ENCODE data around the gene HOXC5. TPM values are rescaled to one million over a fixed set of nuclear protein-coding genes. Genes with fewer than 3 reads are reported as not detected.

Gene HOXC5
- total RNA-seq, 1 donor, result 1.8 TPM

- no peak for TF ChIP-seq CTCF (IDR thresholded peaks at IDR 0.05; ENCODE audit: extremely low read depth, low read depth, low read length)
- Histone ChIP-seq H3K79me2 (ENCODE audit: insufficient read depth, low read length) (peaks cover 82% of the 10 kb centered on the region), H4K20me1 (ENCODE audit: insufficient read depth, low read length) (peaks cover 16% of the 10 kb centered on the region), H3K27ac (ENCODE audit: low read depth, low read length) (no peak overlapping the region), H3K9me3 (ENCODE audit: low read depth, low read length) (no peaks in the 10 kb centered on the region), H3K27me3 (ENCODE audit: insufficient read depth, low read length) (no peaks in the 10 kb centered on the region), H2AFZ (ENCODE audit: low read length) (no peak overlapping the region), H3K36me3 (ENCODE audit: insufficient read depth, low read length) (peaks cover 10% of the 10 kb centered on the region), H3K4me1 (ENCODE audit: insufficient read depth, low read length) (peaks cover 47% of the 10 kb centered on the region), H3K4me3 (ENCODE audit: insufficient read depth, low read length) (peak overlapping the region; percentile 66), H3K4me2 (ENCODE audit: insufficient read depth, low read length) (peak overlapping the region; percentile 92)
- DNase-seq (ENCODE audit: insufficient read length, low spot score, missing footprints), result no peak
Observed at GRCh38 chr12:54005531-54005852, 27.4 kb upstream of the HOXC5 start.

GRCh38 chr12:54005853-54006558 lies 26.8 kb upstream of the HOXC5 start:
- no peaks in the 10 kb centered on the region for H3K27me3 ChIP-seq (ENCODE audit: insufficient read depth, low read length)
- H3K79me2 ChIP-seq (ENCODE audit: insufficient read depth, low read length), result peaks cover 82% of the 10 kb centered on the region
- H3K36me3 ChIP-seq (ENCODE audit: insufficient read depth, low read length), result peaks cover 10% of the 10 kb centered on the region
- peak overlapping the region; percentile 92 for H3K4me2 ChIP-seq (ENCODE audit: insufficient read depth, low read length)
- peaks cover 43% of the 10 kb centered on the region for H3K4me1 ChIP-seq (ENCODE audit: insufficient read depth, low read length)
- peak; percentile 81 for TF ChIP-seq CTCF (IDR thresholded peaks at IDR 0.05; ENCODE audit: extremely low read depth, low read depth, low read length)
- H3K9me3 ChIP-seq (ENCODE audit: low read depth, low read length), result no peaks in the 10 kb centered on the region
- H2AFZ ChIP-seq (ENCODE audit: low read length), result peak overlapping the region; percentile 65
- DNase-seq (ENCODE audit: insufficient read length, low spot score, missing footprints), result peak; percentile 98
- H4K20me1 ChIP-seq (ENCODE audit: insufficient read depth, low read length), result peaks cover 15% of the 10 kb centered on the region
- H3K4me3 ChIP-seq (ENCODE audit: insufficient read depth, low read length), result peak overlapping the region; percentile 66
- H3K27ac ChIP-seq (ENCODE audit: low read depth, low read length), result peak overlapping the region; percentile 65

- Histone ChIP-seq H3K79me2 (ENCODE audit: insufficient read depth, low read length) (peaks cover 82% of the 10 kb centered on the region), H3K4me2 (ENCODE audit: insufficient read depth, low read length) (peak overlapping the region; percentile 92), H3K27me3 (ENCODE audit: insufficient read depth, low read length) (no peaks in the 10 kb centered on the region), H3K4me1 (ENCODE audit: insufficient read depth, low read length) (peaks cover 38% of the 10 kb centered on the region), H3K27ac (ENCODE audit: low read depth, low read length) (peak overlapping the region; percentile 65), H2AFZ (ENCODE audit: low read length) (peak overlapping the region; percentile 65), H3K9me3 (ENCODE audit: low read depth, low read length) (no peaks in the 10 kb centered on the region), H3K4me3 (ENCODE audit: insufficient read depth, low read length) (peak overlapping the region; percentile 66), H4K20me1 (ENCODE audit: insufficient read depth, low read length) (peaks cover 10% of the 10 kb centered on the region), H3K36me3 (ENCODE audit: insufficient read depth, low read length) (peaks cover 10% of the 10 kb centered on the region)
- TF ChIP-seq CTCF (IDR thresholded peaks at IDR 0.05; ENCODE audit: extremely low read depth, low read depth, low read length), result no peak
- peak; percentile 84 for DNase-seq (ENCODE audit: insufficient read length, low spot score, missing footprints)
Observed at GRCh38 chr12:54006559-54007220, 26.2 kb upstream of the HOXC5 start.

GRCh38 chr12:54007538-54008259 lies 25.2 kb upstream of the HOXC5 start:
- peaks cover 5% of the 10 kb centered on the region for H3K36me3 ChIP-seq (ENCODE audit: insufficient read depth, low read length)
- H3K4me2 ChIP-seq (ENCODE audit: insufficient read depth, low read length), result peak overlapping the region; percentile 63
- H3K79me2 ChIP-seq (ENCODE audit: insufficient read depth, low read length), result peaks cover 74% of the 10 kb centered on the region
- peaks cover 42% of the 10 kb centered on the region for H3K4me1 ChIP-seq (ENCODE audit: insufficient read depth, low read length)
- H4K20me1 ChIP-seq (ENCODE audit: insufficient read depth, low read length), result peaks cover 10% of the 10 kb centered on the region
- peak overlapping the region; percentile 27 for H3K27ac ChIP-seq (ENCODE audit: low read depth, low read length)
- no peaks in the 10 kb centered on the region for H3K9me3 ChIP-seq (ENCODE audit: low read depth, low read length)
- peak overlapping the region; percentile 74 for H3K4me3 ChIP-seq (ENCODE audit: insufficient read depth, low read length)
- H2AFZ ChIP-seq (ENCODE audit: low read length), result no peak overlapping the region
- H3K27me3 ChIP-seq (ENCODE audit: insufficient read depth, low read length), result no peaks in the 10 kb centered on the region
- TF ChIP-seq CTCF (IDR thresholded peaks at IDR 0.05; ENCODE audit: extremely low read depth, low read depth, low read length), result no peak
- DNase-seq (ENCODE audit: insufficient read length, low spot score, missing footprints), result peak; percentile 91

Data from osteoblast (primary cell).